GM13977 (cell line): ENCODE data around the gene ASH1L.
"Not testable (repeated sequence)": the region's sequence is repeated elsewhere in the genome, so short reads cannot be mapped to it uniquely, and the experiment has no call there.

Source experiments
- DNase-seq: peaks from one replicate; pipeline ENCODE4 v3.0.0; 2012; ENCODE audit warnings: low spot score
- CTCF ChIP-seq: IDR thresholded peaks from 2 replicates; pipeline ENCODE4 v1.5.1; 2012; ENCODE audit warnings: mild to moderate bottlenecking, control low read depth; ENCODE audit not compliant: insufficient read depth; ENCODE audit errors: extremely low read depth, missing control alignments
- in situ Hi-C: fragments of 300-500 bp; cut with MboI; formaldehyde crosslinking; loops from one replicate; pipeline ENCODE4 v1.12.0; 2022; ENCODE audit warnings: low sequenced_read_pairs, low pct_unique_long_range_greater_than_20kb, mixed read lengths, inconsistent platforms; ENCODE audit not compliant: unreplicated experiment

The ASH1L gene

GRCh38 chr1:155451199-155451598, 111.4 kb downstream of the ASH1L start:
- in situ Hi-C loops = no loop called here
- TF ChIP-seq CTCF = no peak
- DNase-seq = no peak

- DNase-seq, in situ Hi-C loops: not testable (repeated sequence)
These were observed 120.2 kb downstream of the ASH1L start for GRCh38 chr1:155442431-155442830.

- no peak for DNase-seq
- in situ Hi-C loops = no loop called here
- no peak for TF ChIP-seq CTCF
These were observed 125.2 kb downstream of the ASH1L start for GRCh38 chr1:155437405-155437804.

- in situ Hi-C loops, DNase-seq: not testable (repeated sequence)
These were observed 128.7 kb downstream of the ASH1L start for GRCh38 chr1:155433831-155434389.

- DNase-seq, in situ Hi-C loops: not testable (repeated sequence)
These were observed 129.3 kb downstream of the ASH1L start for GRCh38 chr1:155433128-155433830.

- DNase-seq = no peak
- TF ChIP-seq CTCF = no peak
- in situ Hi-C loops = no loop called here
These were observed 138.5 kb downstream of the ASH1L start for GRCh38 chr1:155424091-155424490.

GRCh38 chr1:155420788-155421187, 141.8 kb downstream of the ASH1L start:
- in situ Hi-C loops = no loop called here
- DNase-seq = no peak
- TF ChIP-seq CTCF = no peak

- DNase-seq, in situ Hi-C loops: not testable (repeated sequence)
These were observed 150.8 kb downstream of the ASH1L start for GRCh38 chr1:155411840-155412239.

- no peak for TF ChIP-seq CTCF
- no peak for DNase-seq
- in situ Hi-C loops = no loop called here
These were observed 151.7 kb downstream of the ASH1L start for GRCh38 chr1:155410931-155411330.
